Esophagus squamous epithelium (tissue), 4 donors: Measurements from ENCODE around the gene OGFOD2.

Source experiments
- CTCF ChIP-seq, 6 experiments: fragments of 450-650 bp in 4 of 6; fragments of 200-600 bp in 2 of 6; sonication (generic) in 2 of 6; IDR thresholded peaks; one replicate each; pipeline ENCODE4 v1.5.1; 2016 to 2019; ENCODE audit warnings: antibody characterized with exemption in 6 of 6, mild to moderate bottlenecking in 4 of 6, moderate library complexity in 4 of 6
- POLR2A ChIP-seq, 4 donors: fragments of 450-650 bp; IDR thresholded peaks; one replicate each; pipeline ENCODE4 v1.6.1; 2017; ENCODE audit warnings: antibody characterized with exemption in 4 of 4, mild to moderate bottlenecking in 4 of 4, moderate library complexity in 3 of 4

- TF ChIP-seq CTCF (IDR thresholded peaks at IDR 0.05) (no peak), POLR2A (IDR thresholded peaks at IDR 0.05) (peak in 1 of 4 donors; percentile 58)
Observed at GRCh38 chr12:122974892-122975789, at the start of gene OGFOD2.
